Erythroblast (primary cell): ENCODE measurements around the gene ICA1L.

Source experiments
- GATA1 ChIP-seq: IDR thresholded peaks from 2 replicates; pipeline ENCODE4 v1.6.1; 2011; ENCODE audit warnings: low read depth, mild to moderate bottlenecking, control low read depth, low read length, moderate library complexity
- POLR2A ChIP-seq: IDR thresholded peaks from 2 replicates; pipeline ENCODE4 v1.6.1; 2011; ENCODE audit warnings: mild to moderate bottlenecking, low read length

- TF ChIP-seq POLR2A: peak; percentile 20
- TF ChIP-seq GATA1: no peak
These were observed at the start of gene ICA1L for GRCh38 chr2:202871300-202872141.
